Measurements from ENCODE around the gene SOCS6. TPM values are rescaled to one million over a fixed set of nuclear protein-coding genes. Genes with fewer than 3 reads are reported as not detected.
"Not testable (repeated sequence)": the region's sequence is repeated elsewhere in the genome, so short reads cannot be mapped to it uniquely, and the experiment has no call there.

The SOCS6 gene
- total RNA-seq, 4 donors from 2014 or later = 14.1 to 22.3 (median 19.4) TPM

- 89% methylated on average over 3 of the region's 3 CpGs for WGBS
- intact Hi-C loops (cut with DNase I) = no loop called here
- no peaks in the 10 kb centered on the region for H3K36me3 ChIP-seq
- H3K27me3 ChIP-seq = no peaks in the 10 kb centered on the region
- no peaks in the 10 kb centered on the region for H3K4me1 ChIP-seq
- H3K4me3 ChIP-seq = no peak overlapping the region
- TF ChIP-seq POLR2A (IDR thresholded peaks at IDR 0.05; ENCODE audit: low read depth) (no peak), EP300 (IDR thresholded peaks at IDR 0.05) (no peak), POLR2AphosphoS5 (IDR thresholded peaks at IDR 0.05) (no peak)
- H3K27ac ChIP-seq (replicated peaks in 1 of 4) = no peak overlapping the region
- DNase-seq (ENCODE audit: extremely low spot score) = no peak
- H3K9me3 ChIP-seq = no peaks in the 10 kb centered on the region
These were observed 76.5 kb downstream of the SOCS6 start for GRCh38 chr18:70365361-70365760.

- no peak for DNase-seq (ENCODE audit: extremely low spot score)
- WGBS = 37% methylated on average over 2 of the region's 2 CpGs
- no peaks in the 10 kb centered on the region for H3K9me3 ChIP-seq
- TF ChIP-seq POLR2A (IDR thresholded peaks at IDR 0.05; ENCODE audit: low read depth) (no peak), EP300 (IDR thresholded peaks at IDR 0.05) (no peak), POLR2AphosphoS5 (IDR thresholded peaks at IDR 0.05) (no peak)
- TF ChIP-seq, protein P1, sequence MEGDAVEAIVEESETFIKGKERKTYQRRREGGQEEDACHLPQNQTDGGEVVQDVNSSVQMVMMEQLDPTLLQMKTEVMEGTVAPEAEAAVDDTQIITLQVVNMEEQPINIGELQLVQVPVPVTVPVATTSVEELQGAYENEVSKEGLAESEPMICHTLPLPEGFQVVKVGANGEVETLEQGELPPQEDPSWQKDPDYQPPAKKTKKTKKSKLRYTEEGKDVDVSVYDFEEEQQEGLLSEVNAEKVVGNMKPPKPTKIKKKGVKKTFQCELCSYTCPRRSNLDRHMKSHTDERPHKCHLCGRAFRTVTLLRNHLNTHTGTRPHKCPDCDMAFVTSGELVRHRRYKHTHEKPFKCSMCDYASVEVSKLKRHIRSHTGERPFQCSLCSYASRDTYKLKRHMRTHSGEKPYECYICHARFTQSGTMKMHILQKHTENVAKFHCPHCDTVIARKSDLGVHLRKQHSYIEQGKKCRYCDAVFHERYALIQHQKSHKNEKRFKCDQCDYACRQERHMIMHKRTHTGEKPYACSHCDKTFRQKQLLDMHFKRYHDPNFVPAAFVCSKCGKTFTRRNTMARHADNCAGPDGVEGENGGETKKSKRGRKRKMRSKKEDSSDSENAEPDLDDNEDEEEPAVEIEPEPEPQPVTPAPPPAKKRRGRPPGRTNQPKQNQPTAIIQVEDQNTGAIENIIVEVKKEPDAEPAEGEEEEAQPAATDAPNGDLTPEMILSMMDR (IDR thresholded peaks at IDR 0.05) = no peak
- no peaks in the 10 kb centered on the region for H3K27me3 ChIP-seq
- H3K36me3 ChIP-seq = no peaks in the 10 kb centered on the region
- no peak overlapping the region for H3K27ac ChIP-seq (replicated peaks in 1 of 4)
- H3K4me3 ChIP-seq = no peak overlapping the region
- intact Hi-C loops (cut with DNase I) = no loop called here
- H3K4me1 ChIP-seq = no peaks in the 10 kb centered on the region
These were observed 77.3 kb downstream of the SOCS6 start for GRCh38 chr18:70366174-70366573.

DNA sequence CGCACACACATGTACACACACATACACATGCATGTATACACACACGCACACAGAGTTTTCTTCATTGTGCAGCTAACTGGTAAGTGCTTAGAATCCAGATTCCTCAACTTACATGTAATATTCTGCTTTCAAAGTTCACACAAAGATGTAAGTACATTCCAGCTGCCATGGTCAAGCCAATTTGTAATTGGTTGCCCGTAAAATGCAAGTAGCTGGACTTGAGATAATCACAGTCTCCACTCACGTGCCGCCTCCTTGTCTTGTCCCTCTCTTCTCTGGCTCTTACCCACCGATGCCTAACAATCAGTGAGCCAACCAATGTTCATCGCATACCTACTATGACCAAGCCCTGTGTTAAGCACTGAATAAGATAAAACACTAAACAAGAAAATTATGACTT is 77.8 kb downstream of the SOCS6 start:
- no peaks in the 10 kb centered on the region for H3K27me3 ChIP-seq
- H3K4me1 ChIP-seq = no peaks in the 10 kb centered on the region
- H3K36me3 ChIP-seq = no peaks in the 10 kb centered on the region
- 82% methylated on average over 7 of the region's 7 CpGs for WGBS
- no peak overlapping the region for H3K27ac ChIP-seq (replicated peaks in 1 of 4)
- H3K4me3 ChIP-seq = no peak overlapping the region
- no peak for DNase-seq (ENCODE audit: extremely low spot score)
- no peaks in the 10 kb centered on the region for H3K9me3 ChIP-seq
- TF ChIP-seq, protein P1 (IDR thresholded peaks at IDR 0.05) = no peak
- TF ChIP-seq EP300 (IDR thresholded peaks at IDR 0.05) (no peak), POLR2AphosphoS5 (IDR thresholded peaks at IDR 0.05) (no peak), POLR2A (IDR thresholded peaks at IDR 0.05; ENCODE audit: low read depth) (no peak)
- intact Hi-C loops (cut with DNase I) = no loop called here

DNA sequence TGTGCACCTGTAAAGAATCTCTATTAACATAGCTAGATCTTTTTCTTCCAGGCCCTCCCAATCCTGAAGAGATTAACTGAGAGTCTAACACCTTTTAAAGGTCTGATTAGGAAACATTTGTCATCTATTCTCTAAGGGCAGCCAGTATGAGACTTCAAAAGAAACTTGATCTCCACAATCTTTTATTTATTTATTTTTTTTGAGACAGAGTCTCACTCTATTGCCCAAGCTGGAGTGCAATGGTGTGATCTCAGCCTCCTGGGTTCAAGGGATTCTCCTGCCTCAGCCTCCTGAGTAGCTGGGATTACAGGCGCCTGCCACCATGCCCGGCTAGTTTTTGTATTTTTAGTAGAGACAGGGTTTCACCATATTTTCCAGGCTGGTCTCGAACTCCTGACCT is 78.5 kb downstream of the SOCS6 start:
- WGBS = 94% methylated on average over 3 of the region's 3 CpGs
- H3K36me3 ChIP-seq; H3K9me3 ChIP-seq; intact Hi-C loops (cut with DNase I); H3K4me3 ChIP-seq; H3K4me1 ChIP-seq; H3K27ac ChIP-seq (replicated peaks in 1 of 4); H3K27me3 ChIP-seq; DNase-seq (ENCODE audit: extremely low spot score): not testable (repeated sequence)

- 91% methylated on average over 1 of the region's 1 CpG for WGBS
- no peaks in the 10 kb centered on the region for H3K27me3 ChIP-seq
- no peaks in the 10 kb centered on the region for H3K36me3 ChIP-seq
- H3K27ac ChIP-seq (replicated peaks in 1 of 4) = no peak overlapping the region
- no peaks in the 10 kb centered on the region for H3K9me3 ChIP-seq
- no peaks in the 10 kb centered on the region for H3K4me1 ChIP-seq
- no peak overlapping the region for H3K4me3 ChIP-seq
- DNase-seq (ENCODE audit: extremely low spot score) = no peak
- intact Hi-C loops (cut with DNase I) = no loop called here
- TF ChIP-seq EP300 (IDR thresholded peaks at IDR 0.05) (no peak), POLR2A (IDR thresholded peaks at IDR 0.05; ENCODE audit: low read depth) (no peak), POLR2AphosphoS5 (IDR thresholded peaks at IDR 0.05) (no peak)
- TF ChIP-seq, protein P1 (IDR thresholded peaks at IDR 0.05) = no peak
These were observed 80.1 kb downstream of the SOCS6 start for GRCh38 chr18:70368903-70369302.
